ENCODE measurements around the gene FRMD6.

- TF ChIP-seq ZNF384 (IDR thresholded peaks at IDR 0.05) = no peak
- TF ChIP-seq BHLHE40 (IDR thresholded peaks at IDR 0.05; ENCODE audit: borderline replicate concordance) = no peak
- TF ChIP-seq ELF4 (IDR thresholded peaks at IDR 0.05) = no peak
- TF ChIP-seq SP1 (IDR thresholded peaks at IDR 0.05) = no peak
- no peak for TF ChIP-seq TARDBP (IDR thresholded peaks at IDR 0.05)
- no peak for TF ChIP-seq HDGF (IDR thresholded peaks at IDR 0.05; ENCODE audit: borderline replicate concordance)
- TF ChIP-seq FOXM1 (IDR thresholded peaks at IDR 0.05; ENCODE audit: borderline replicate concordance) = no peak
- no peak for TF ChIP-seq L3MBTL2 (conservative IDR thresholded peaks at IDR 0.05)
- TF ChIP-seq SUZ12 (IDR thresholded peaks at IDR 0.05) = no peak
- no peak for TF ChIP-seq FOXK2 (IDR thresholded peaks at IDR 0.05)
- no peak for TF ChIP-seq ARNT (IDR thresholded peaks at IDR 0.05)
- TF ChIP-seq LEF1 (IDR thresholded peaks at IDR 0.05; ENCODE audit: borderline replicate concordance) = no peak
- TF ChIP-seq FOXA1 (IDR thresholded peaks at IDR 0.05) = no peak
These were observed 92.8 kb downstream of the FRMD6 start for GRCh38 chr14:51744372-51745130.
